HEK293 (cell line): ENCODE measurements around the gene NCKAP5.

Experiments used
- BCL11A ChIP-seq: fragments of 450-650 bp; formaldehyde crosslinking; IDR thresholded peaks from 2 replicates; pipeline ENCODE4 v1.5.1; 2016; ENCODE audit warnings: low read depth, missing biosample characterization, missing genetic modification characterization
- GLI4 ChIP-seq: fragments of 450-650 bp; formaldehyde crosslinking; IDR thresholded peaks from 2 replicates; pipeline ENCODE4 v1.5.1; 2016; ENCODE audit warnings: missing biosample characterization, missing genetic modification characterization
- IKZF3 ChIP-seq: fragments of 450-650 bp; IDR thresholded peaks from 2 replicates; pipeline ENCODE4 v1.5.0; 2018; ENCODE audit warnings: missing biosample characterization, mild to moderate bottlenecking, missing genetic modification characterization, moderate library complexity
- KLF16 ChIP-seq: fragments of 450-650 bp; formaldehyde crosslinking; IDR thresholded peaks from 2 replicates; pipeline ENCODE4 v1.5.1; 2017; ENCODE audit warnings: missing biosample characterization, missing genetic modification characterization
- PATZ1 ChIP-seq: fragments of 450-650 bp; formaldehyde crosslinking; IDR thresholded peaks from 2 replicates; pipeline ENCODE4 v1.5.1; 2016; ENCODE audit warnings: missing biosample characterization, missing genetic modification characterization
- SCRT1 ChIP-seq: fragments of 450-650 bp; formaldehyde crosslinking; IDR thresholded peaks from 2 replicates; pipeline ENCODE4 v1.5.1; 2016; ENCODE audit warnings: missing biosample characterization, missing genetic modification characterization, borderline replicate concordance
- ZBTB1 ChIP-seq: fragments of 450-650 bp; formaldehyde crosslinking; IDR thresholded peaks from 2 replicates; pipeline ENCODE4 v1.5.1; 2016; ENCODE audit warnings: missing biosample characterization, missing genetic modification characterization
- ZNF513 ChIP-seq: fragments of 450-650 bp; IDR thresholded peaks from 2 replicates; pipeline ENCODE4 v1.5.1; 2018; ENCODE audit warnings: missing biosample characterization, missing genetic modification characterization
- ZNF610 ChIP-seq: fragments of 450-650 bp; formaldehyde crosslinking; IDR thresholded peaks from 2 replicates; pipeline ENCODE4 v1.5.1; 2016; ENCODE audit warnings: missing biosample characterization, missing genetic modification characterization, borderline replicate concordance
- ZNF660 ChIP-seq: fragments of 450-650 bp; IDR thresholded peaks from 2 replicates; pipeline ENCODE4 v1.5.1; 2018; ENCODE audit warnings: missing biosample characterization, mild to moderate bottlenecking, missing genetic modification characterization
- ZNF670 ChIP-seq: fragments of 450-650 bp; formaldehyde crosslinking; IDR thresholded peaks from 2 replicates; pipeline ENCODE4 v1.5.1; 2016; ENCODE audit warnings: missing biosample characterization, missing genetic modification characterization, low read depth
- TF ChIP-seq, protein P1 (sequence below): fragments of 450-650 bp; formaldehyde crosslinking; IDR thresholded peaks from 2 replicates; pipeline ENCODE4 v1.5.1; 2016; ENCODE audit warnings: missing biosample characterization, missing genetic modification characterization
- TF ChIP-seq, protein P2 (sequence below): fragments of 450-650 bp; formaldehyde crosslinking; IDR thresholded peaks from 2 replicates; pipeline ENCODE4 v1.5.1; 2016; ENCODE audit warnings: missing biosample characterization, missing genetic modification characterization
- TF ChIP-seq, protein P3 (sequence below): fragments of 450-650 bp; formaldehyde crosslinking; IDR thresholded peaks from 2 replicates; pipeline ENCODE4 v1.5.1; 2016; ENCODE audit warnings: missing biosample characterization, missing genetic modification characterization

GRCh38 chr2:133439565-133439920 is 128.7 kb downstream of the NCKAP5 start:
- TF ChIP-seq KLF16 (tag by site-specific recombination) (no peak), ZNF660 (no peak), ZNF670 (no peak), ZNF513 (tag by site-specific recombination) (no peak), ZBTB1 (tag by site-specific recombination) (no peak), GLI4 (no peak), PATZ1 (tag by site-specific recombination) (no peak), SCRT1 (tag by site-specific recombination) (no peak), ZNF610 (no peak), BCL11A (no peak), IKZF3 (tag by site-specific recombination) (no peak)
- TF ChIP-seq, protein P1, sequence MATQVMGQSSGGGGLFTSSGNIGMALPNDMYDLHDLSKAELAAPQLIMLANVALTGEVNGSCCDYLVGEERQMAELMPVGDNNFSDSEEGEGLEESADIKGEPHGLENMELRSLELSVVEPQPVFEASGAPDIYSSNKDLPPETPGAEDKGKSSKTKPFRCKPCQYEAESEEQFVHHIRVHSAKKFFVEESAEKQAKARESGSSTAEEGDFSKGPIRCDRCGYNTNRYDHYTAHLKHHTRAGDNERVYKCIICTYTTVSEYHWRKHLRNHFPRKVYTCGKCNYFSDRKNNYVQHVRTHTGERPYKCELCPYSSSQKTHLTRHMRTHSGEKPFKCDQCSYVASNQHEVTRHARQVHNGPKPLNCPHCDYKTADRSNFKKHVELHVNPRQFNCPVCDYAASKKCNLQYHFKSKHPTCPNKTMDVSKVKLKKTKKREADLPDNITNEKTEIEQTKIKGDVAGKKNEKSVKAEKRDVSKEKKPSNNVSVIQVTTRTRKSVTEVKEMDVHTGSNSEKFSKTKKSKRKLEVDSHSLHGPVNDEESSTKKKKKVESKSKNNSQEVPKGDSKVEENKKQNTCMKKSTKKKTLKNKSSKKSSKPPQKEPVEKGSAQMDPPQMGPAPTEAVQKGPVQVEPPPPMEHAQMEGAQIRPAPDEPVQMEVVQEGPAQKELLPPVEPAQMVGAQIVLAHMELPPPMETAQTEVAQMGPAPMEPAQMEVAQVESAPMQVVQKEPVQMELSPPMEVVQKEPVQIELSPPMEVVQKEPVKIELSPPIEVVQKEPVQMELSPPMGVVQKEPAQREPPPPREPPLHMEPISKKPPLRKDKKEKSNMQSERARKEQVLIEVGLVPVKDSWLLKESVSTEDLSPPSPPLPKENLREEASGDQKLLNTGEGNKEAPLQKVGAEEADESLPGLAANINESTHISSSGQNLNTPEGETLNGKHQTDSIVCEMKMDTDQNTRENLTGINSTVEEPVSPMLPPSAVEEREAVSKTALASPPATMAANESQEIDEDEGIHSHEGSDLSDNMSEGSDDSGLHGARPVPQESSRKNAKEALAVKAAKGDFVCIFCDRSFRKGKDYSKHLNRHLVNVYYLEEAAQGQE (tag by site-specific recombination), result no peak
- TF ChIP-seq, protein P2, sequence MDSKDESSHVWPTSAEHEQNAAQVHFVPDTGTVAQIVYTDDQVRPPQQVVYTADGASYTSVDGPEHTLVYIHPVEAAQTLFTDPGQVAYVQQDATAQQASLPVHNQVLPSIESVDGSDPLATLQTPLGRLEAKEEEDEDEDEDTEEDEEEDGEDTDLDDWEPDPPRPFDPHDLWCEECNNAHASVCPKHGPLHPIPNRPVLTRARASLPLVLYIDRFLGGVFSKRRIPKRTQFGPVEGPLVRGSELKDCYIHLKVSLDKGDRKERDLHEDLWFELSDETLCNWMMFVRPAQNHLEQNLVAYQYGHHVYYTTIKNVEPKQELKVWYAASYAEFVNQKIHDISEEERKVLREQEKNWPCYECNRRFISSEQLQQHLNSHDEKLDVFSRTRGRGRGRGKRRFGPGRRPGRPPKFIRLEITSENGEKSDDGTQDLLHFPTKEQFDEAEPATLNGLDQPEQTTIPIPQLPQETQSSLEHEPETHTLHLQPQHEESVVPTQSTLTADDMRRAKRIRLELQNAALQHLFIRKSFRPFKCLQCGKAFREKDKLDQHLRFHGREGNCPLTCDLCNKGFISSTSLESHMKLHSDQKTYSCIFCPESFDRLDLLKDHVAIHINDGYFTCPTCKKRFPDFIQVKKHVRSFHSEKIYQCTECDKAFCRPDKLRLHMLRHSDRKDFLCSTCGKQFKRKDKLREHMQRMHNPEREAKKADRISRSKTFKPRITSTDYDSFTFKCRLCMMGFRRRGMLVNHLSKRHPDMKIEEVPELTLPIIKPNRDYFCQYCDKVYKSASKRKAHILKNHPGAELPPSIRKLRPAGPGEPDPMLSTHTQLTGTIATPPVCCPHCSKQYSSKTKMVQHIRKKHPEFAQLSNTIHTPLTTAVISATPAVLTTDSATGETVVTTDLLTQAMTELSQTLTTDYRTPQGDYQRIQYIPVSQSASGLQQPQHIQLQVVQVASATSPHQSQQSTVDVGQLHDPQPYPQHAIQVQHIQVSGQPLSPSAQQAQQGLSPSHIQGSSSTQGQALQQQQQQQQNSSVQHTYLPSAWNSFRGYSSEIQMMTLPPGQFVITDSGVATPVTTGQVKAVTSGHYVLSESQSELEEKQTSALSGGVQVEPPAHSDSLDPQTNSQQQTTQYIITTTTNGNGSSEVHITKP (tag by site-specific recombination), result no peak
- TF ChIP-seq, protein P3, sequence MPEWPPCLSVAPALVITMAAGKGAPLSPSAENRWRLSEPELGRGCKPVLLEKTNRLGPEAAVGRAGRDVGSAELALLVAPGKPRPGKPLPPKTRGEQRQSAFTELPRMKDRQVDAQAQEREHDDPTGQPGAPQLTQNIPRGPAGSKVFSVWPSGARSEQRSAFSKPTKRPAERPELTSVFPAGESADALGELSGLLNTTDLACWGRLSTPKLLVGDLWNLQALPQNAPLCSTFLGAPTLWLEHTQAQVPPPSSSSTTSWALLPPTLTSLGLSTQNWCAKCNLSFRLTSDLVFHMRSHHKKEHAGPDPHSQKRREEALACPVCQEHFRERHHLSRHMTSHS (tag by site-specific recombination), result no peak
